HTR-8/SVneo (cell line): ENCODE results near the gene PCCA.
"Not testable (repeated sequence)": the region's sequence is repeated elsewhere in the genome, so short reads cannot be mapped to it uniquely, and the experiment has no call there.

Source experiments
- DNase-seq: peaks from one replicate; pipeline ENCODE4 v3.0.0; 2011; ENCODE audit warnings: low spot score, mixed read lengths; ENCODE audit not compliant: insufficient read length
- FAIRE-seq: peaks from 2 replicates; lab custom pipeline; 2011; peaks lifted over from hg19 to GRCh38; lab: Jason Lieb, UNC

The PCCA gene

DNA sequence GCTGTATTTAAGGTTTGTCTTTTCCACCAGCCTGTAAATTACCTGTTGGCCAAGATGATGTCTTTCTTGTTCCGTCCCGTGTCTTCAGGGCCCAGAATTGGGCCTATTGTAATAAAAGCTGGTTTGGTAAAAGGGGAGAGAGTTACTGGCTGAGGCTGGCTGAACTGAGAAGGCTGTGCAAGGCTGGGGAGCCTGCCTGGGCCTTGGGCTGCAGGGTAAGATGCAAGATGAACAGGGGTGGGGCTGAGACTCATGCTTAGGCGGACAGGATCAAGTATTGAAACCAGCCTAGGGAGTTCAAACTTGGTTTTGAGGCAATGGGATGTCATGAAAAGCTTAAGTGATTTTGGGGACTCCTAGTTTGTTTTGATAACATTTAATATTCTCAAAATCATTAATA is 142.3 kb downstream of the PCCA start:
- DNase-seq (no peak), FAIRE-seq (no peak)

DNA sequence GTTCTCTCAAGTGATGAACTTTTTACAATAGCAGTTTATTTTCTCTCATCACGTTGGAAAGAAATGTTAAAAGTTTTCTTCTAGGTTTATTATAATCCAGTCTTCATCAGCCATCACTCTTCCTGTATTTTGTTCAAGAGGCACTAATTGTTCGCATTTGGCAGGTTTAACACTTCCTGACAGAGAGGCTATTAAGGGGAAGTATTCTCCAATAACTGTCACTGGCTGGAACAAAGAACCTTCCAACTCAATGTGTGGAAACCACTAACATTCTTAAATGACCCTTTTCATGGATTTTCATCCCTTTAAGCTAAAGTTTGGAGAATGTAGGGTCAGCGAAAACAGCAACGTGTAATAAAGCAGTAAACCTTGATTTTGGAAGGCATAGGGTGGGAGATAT is 145.1 kb downstream of the PCCA start:
- FAIRE-seq (no peak), DNase-seq (no peak)

DNA sequence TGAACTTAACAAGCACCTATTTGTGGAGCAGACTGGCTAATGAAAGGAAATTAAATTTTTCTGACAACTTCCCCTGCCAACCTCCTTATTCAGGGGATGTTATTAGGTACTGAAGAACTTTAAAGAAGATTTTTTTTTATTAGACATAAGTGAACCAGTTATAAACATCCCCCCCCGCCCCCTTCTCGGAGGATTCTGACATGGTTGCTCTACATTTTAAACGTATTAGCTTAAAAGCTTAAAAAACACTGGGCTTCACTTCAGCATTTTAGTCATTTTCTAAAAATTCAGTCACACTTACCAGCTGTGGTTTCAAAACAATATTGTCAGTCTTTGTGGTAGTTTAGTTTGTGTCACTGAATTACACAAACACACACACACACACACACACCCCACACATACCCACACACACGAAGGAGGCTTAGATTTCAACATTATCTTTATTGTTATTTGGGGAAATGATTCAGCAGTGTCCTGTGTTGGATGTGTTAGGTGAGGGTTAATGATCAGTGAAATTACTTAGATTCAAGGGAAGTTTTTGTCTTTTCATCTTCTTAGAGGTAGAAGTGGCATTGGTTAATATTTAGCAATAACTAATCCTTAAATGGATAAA is 145.7 kb downstream of the PCCA start:
- no peak for DNase-seq
- FAIRE-seq, result no peak

DNA sequence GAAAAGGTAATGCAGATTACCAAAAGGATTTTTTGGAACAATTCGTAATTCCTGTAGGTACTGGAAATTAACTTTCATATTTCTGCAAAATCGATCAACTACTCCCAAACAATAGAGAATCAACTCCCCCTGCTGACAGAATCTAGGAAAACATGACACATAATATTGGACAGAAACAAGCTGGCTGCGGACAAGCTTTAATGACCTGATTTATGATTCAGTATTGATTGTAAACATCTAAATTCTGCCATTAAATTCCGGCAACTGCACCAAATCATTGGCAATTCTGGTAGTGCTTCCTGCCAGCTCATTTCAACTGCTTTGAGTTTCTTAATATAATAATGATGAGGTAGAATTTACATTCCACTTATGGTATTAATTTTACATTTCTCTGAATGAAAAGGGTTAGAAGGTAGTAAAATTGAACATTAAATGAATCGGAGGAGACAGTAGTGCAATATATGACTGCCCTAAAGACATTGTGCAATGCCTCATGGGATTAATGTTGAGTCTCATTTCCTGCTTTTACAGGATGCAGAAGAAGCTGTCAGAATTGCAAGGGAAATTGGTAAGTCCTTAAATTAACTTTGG is 146.5 kb downstream of the PCCA start:
- FAIRE-seq (no peak), DNase-seq (peak; percentile 12)

DNA sequence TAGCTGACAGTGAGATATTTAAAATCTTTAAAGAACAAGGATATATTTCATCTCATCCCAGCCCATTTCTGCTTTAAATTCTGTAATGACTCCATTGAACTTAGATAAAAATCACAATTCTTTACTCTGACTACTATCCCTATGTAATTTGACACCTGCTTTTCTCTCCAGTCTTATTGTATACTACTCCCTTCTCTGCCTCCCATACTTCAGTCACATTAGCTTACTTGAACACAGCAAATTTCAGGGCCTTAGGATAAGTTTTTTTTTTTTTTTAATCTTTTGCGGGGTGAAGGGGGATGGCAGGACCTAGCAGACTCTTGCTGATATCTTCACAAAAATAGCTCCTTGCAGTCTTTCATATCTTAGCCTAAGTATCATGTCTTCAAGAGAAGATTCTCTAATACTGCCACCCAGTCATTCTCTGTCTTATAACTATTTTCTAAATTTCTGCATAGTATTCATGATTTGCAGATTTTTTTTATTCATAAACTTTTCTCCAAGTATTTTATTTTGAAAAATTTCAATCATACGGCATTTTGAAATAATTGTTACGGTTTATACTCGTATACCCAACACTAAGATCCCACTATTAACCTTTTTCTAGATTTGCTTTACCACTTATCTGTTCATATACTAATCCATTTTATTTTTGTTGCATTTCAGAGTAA is 151.4 kb downstream of the PCCA start:
- FAIRE-seq (no peak), DNase-seq (no peak)

GRCh38 chr13:100244431-100244830 is 155.5 kb downstream of the PCCA start:
- no peak for DNase-seq
- no peak for FAIRE-seq

GRCh38 chr13:100245104-100245503 is 156.2 kb downstream of the PCCA start:
- FAIRE-seq, result no peak
- DNase-seq, result no peak

GRCh38 chr13:100247937-100248336 is 159.0 kb downstream of the PCCA start:
- no peak for FAIRE-seq
- DNase-seq, result no peak

DNA sequence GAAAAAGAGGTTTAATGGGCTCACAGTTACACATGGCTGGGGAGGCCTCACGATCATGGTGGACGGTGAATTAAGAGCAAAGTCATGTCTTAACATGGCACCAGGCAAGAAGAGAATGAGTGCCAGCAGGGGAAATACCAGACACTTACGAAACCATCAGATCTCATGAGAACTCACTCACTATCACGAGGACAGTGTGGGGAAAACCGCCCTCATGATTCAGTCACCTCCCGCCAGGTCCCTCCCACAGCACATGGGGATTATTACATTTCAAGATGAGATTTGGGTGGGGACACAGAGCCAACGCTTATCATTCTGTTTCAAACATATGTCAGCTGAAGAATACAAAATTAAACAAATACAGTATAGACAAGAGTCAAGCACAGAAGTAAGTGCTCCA is 165.1 kb downstream of the PCCA start:
- peak; percentile 28 for FAIRE-seq

GRCh38 chr13:100262404-100262803 is 173.5 kb downstream of the PCCA start:
- FAIRE-seq (no peak), DNase-seq (no peak)

More for the DNA sequence above, 165.1 kb downstream of the PCCA start:
- DNase-seq, result no peak

- no peak for DNase-seq
- no peak for FAIRE-seq
Measured at GRCh38 chr13:100266026-100266425, 177.1 kb downstream of the PCCA start.

DNA sequence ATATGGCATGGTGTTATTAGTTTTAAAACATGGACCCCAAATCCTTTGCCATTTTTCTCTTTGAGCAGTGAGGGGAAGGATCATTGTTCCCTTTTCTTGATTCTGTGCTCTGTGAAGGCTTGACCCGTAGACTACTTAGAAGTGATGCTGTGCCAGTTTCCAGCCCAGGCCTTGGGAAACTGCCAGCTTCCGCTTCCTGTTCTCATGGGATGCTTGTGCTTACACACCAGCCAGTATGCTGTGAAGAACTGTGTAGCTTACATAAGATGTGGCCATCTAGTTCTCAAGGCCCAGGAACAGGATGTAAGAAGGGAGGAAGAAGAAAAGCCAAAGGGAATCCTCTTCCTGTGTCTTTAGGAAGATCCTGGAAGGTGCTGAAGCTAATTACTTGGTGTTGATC is 180.9 kb downstream of the PCCA start:
- DNase-seq (no peak), FAIRE-seq (no peak)

DNA sequence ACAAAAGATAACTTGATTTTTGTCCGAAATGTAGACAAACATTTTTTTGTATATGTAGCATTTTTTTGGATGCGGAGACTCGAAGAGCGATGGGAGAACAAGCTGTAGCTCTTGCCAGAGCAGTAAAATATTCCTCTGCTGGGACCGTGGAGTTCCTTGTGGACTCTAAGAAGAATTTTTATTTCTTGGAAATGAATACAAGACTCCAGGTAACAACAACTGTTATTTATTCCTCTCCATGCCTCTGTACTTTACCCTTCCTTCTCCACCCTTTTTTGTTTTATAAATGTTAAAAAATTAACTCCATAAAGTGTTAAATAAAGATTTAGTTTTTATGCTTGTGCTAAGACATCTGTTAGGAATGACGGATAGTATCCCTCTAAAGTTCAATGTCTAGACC is 184.2 kb downstream of the PCCA start:
- FAIRE-seq (no peak), DNase-seq (no peak)

GRCh38 chr13:100273552-100273951 is 184.7 kb downstream of the PCCA start:
- FAIRE-seq, result no peak

GRCh38 chr13:100274942-100275506 is 186.1 kb downstream of the PCCA start:
- FAIRE-seq (no peak), DNase-seq (peak; percentile 17)

More at GRCh38 chr13:100273552-100273951, 184.7 kb downstream of the PCCA start:
- no peak for DNase-seq

DNA sequence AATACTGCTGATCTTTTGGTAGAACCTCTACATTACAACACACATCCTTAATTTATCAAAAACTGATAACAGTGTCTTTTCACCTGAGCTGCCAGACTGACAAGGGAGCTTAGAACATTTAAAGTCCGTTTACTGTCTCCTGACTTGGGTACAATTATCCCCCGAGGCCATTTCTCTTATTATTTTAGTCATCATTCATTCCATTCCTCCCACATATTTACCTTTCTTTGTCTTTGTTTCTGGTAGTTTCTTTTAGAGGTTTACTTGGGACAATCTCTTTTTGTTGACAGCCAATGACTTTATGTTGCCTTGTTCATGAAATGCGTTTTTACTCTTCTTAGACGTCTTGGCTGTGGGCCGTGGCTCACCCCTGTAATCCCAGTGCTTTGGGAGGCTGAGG is 186.9 kb downstream of the PCCA start:
- FAIRE-seq, result no peak

DNA sequence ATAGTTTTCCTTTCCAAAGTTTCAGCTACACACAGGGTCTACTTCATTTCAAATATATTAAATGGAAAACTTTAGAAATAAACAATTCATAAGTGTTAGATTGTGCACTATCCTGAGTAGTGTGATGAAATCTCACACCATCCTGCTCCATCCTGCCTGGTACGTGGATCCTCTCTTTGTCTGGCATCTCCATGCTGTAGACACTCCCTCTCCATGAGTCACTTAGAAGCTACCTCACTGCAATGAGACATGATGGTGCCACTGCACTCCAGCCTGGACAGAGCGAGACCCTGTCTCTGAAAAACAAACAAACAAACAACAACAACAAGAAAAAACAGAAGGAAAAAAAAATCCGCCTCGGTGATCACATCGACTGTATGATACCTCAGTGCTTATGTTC is 191.8 kb downstream of the PCCA start:
- FAIRE-seq, result no peak
- DNase-seq, result no peak

More for the DNA sequence above, 186.9 kb downstream of the PCCA start:
- no peak for DNase-seq

GRCh38 chr13:100282306-100282705 is 193.4 kb downstream of the PCCA start:
- not testable (repeated sequence) for DNase-seq, FAIRE-seq

DNA sequence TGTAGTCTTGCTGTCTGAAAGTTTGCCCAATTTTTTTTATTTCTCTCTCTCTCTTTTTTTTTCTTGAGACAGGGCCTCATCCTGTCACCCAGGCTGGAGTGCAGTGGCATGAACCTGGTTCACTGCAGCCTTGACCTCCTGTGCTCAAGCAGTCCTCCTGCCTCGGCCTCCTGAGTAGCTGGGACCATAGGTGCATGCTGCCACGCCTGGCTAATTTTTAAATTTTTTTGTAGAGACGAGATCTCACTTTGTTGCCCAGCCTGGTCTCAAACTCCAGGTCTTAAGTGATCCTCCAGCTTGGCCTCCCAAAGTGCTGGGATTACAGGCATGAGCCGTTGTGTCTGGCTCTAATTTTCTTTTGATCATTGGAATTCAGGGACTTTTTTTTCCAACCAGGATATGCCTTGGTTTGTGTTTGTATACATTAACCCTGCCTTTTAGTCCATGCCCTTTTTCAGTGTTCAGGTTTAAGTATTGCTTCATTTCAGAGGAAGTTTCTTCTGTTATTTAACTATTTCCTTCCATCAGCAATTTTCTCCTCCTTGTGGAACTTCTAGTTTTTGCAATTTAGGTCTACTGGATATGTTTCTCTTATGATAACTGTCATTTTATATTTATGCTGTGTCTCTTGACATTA is 201.4 kb downstream of the PCCA start:
- FAIRE-seq, result no peak

DNA sequence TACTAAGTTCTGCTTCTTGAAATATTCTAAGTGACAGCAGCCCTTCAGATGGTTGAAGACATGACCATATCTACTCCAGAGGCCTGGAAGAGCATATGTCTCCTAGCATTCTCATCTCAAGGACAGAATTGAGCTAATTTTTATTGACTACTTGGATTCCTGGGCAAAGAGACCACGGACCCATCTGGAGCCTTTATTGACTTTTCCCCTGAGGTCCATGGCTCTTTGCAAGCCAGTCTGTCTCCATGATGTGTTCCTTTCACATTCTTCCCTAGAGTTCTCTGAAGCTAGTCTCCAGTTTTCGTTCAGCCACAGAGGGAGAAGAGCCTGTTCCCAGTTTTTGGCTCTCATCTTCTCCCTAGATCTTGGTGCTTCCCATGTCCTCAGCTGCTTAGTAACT is 202.7 kb downstream of the PCCA start:
- no peak for FAIRE-seq
- no peak for DNase-seq

More for the DNA sequence above, 201.4 kb downstream of the PCCA start:
- DNase-seq, result no peak

GRCh38 chr13:100297413-100297812 is 208.5 kb downstream of the PCCA start:
- no peak for DNase-seq
- FAIRE-seq, result no peak
